ENCODE results near the gene C6orf62. TPM values are rescaled to one million over a fixed set of nuclear protein-coding genes. Genes with fewer than 3 reads are reported as not detected.

C6orf62 gene
- total RNA-seq, 1 experiment from 2014 or later = 86.4 TPM

- TF ChIP-seq ZBTB43 (CRISPR knock-in tag; IDR thresholded peaks at IDR 0.05) (no peak), USF2 (CRISPR knock-in tag; IDR thresholded peaks at IDR 0.05) (no peak), ZBTB21 (CRISPR knock-in tag; IDR thresholded peaks at IDR 0.05; ENCODE audit: borderline replicate concordance) (no peak)
Observed at GRCh38 chr6:24699521-24700359, 19.2 kb downstream of the C6orf62 start (continued).

GRCh38 chr6:24696097-24696496 is 22.9 kb downstream of the C6orf62 start:
- Mint-ChIP-seq H3K9me3 (no peaks in the 10 kb centered on the region), H3K27ac (no peak overlapping the region), H3K4me3 (no peak overlapping the region), H3K27me3 (ENCODE audit: low read depth) (no peaks in the 10 kb centered on the region), H3K4me1 (peaks cover 9% of the 10 kb centered on the region), H3K36me3 (peaks cover 28% of the 10 kb centered on the region)
- ChIA-PET POLR2A (interaction anchor here (0.6 kb wide), 1 partner anchor 125 kb away, joined by 4 read pairs; no protein-coding TSS in a partner anchor), CTCF (interaction anchor here (1.0 to 2.8 kb wide), 3 partner anchors 112 to 175 kb away, joined by 3 to 9 read pairs (median 5); no protein-coding TSS in a partner anchor)
- ATAC-seq (no peak), DNase-seq (ENCODE audit: low spot score) (no peak)
- no peak for TF ChIP-seq ZNF532 (CRISPR knock-in tag; IDR thresholded peaks at IDR 0.05; ENCODE audit: borderline replicate concordance)
- no peak for TF ChIP-seq OVOL2 (CRISPR knock-in tag; IDR thresholded peaks at IDR 0.05; ENCODE audit: borderline replicate concordance)
- TF ChIP-seq ZNF425 (CRISPR knock-in tag; conservative IDR thresholded peaks at IDR 0.05) = no peak
- no peak for TF ChIP-seq RORB (CRISPR knock-in tag; IDR thresholded peaks at IDR 0.05)
- no peak for TF ChIP-seq NR1H2 (CRISPR knock-in tag; IDR thresholded peaks at IDR 0.05)
- no peak for TF ChIP-seq ZNF219 (CRISPR knock-in tag; IDR thresholded peaks at IDR 0.05; ENCODE audit: borderline replicate concordance)
- TF ChIP-seq STAT6 (CRISPR knock-in tag; conservative IDR thresholded peaks at IDR 0.05; ENCODE audit: low read depth) = no peak
- TF ChIP-seq ZNF263 (CRISPR knock-in tag; IDR thresholded peaks at IDR 0.05; ENCODE audit: low read depth) = no peak
- no peak for TF ChIP-seq ZNF416 (CRISPR knock-in tag; IDR thresholded peaks at IDR 0.05)
- no peak for TF ChIP-seq ZNF281 (CRISPR knock-in tag; IDR thresholded peaks at IDR 0.05)
